ENCODE data around the gene TMEM138.

Gene TMEM138

DNA sequence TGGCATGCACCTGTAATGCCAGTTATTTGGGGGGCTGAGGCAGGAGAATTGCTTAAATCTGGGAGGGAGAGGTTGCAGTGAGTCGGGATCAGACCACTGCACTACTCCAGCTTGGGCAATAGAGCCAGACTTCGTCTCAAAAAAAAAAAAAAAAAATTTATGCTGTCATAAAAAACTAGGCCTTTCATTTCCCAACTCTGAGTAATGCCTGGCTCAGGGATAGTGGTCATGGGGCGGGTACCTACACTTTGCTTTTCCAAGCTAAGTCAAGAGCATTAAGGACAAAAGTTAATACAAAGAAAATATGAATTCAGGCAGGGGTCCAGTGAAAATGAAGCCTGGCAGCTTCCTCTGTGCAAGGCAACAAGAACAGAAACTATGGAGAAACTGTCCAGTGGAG is 51.3 kb downstream of the TMEM138 start:
- no peak for DNase-seq

DNA sequence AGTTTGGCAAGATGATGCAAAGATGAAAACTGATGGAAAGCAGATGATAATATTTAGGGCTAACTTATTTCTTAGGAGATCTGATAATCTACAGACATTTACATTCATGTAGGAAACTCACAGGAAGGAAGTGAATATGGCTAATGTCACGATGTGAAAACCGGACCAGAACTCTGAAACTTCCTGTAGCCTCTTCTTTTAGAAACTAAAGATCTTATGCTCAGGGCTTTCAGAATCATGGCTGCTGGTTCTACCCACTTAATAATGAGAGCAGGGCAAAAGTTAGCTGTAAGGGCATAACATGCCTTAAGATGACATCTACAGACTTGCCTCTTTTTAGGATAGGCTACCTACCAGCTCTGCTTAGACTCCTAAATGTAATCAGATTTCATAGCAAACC is 52.4 kb downstream of the TMEM138 start:
- DNase-seq, result no peak

DNA sequence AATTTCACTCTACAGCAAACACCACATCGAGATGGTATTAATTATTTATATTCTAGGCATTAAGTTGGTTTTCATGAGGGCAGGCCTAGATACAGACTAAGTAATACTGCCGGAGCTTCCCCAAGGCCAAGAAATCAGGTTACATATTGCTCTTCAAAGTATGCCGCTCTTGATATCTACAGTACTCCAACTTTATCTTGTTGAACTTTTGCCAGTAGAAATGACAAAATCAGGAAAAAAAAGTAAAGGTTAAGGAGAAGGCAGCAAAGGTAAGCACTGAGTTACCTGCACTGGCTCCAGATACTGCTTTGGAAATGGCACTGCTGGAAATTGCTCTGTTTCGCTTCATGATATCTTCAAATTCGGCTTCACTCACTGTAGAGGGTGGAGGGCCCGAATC is 53.2 kb downstream of the TMEM138 start:
- DNase-seq, result no peak

DNA sequence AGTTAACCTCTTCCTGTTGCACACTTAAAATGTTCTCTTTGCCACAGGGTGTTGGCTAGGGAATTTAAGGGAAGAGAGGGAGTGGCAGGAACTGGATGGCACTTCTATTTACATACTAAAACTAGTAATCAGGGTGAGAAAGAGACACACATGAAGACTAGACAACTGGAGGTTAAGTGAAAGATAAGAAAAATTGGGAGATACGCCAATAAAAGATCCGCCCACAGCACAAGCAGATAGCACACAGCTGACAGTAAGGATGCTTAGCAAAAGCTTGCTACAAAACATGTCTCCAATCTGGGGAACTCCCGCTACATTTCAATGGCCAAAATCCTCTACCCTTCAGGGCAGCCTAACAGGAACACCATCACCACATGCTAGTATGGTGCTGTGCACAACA is 54.8 kb downstream of the TMEM138 start:
- DNase-seq, result no peak

DNA sequence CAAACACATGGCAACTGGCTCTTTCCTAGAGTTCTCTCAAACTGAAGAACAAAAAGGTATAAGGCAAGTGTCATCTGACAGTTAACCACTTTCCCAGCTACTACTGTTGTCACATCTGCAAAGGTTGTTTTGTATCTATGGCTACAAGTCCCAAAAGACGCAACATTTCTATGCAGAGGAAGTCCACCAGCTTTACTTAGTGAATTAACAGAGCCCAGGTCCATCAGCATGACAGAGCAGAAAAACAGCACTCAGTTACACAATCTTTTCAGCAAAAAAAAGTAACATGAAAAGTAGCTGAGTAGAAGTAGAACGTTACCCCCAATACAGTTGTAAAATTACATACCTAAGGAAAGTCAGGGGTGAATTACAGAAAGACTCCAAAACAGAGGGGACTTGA is 55.5 kb downstream of the TMEM138 start:
- no peak for DNase-seq

DNA sequence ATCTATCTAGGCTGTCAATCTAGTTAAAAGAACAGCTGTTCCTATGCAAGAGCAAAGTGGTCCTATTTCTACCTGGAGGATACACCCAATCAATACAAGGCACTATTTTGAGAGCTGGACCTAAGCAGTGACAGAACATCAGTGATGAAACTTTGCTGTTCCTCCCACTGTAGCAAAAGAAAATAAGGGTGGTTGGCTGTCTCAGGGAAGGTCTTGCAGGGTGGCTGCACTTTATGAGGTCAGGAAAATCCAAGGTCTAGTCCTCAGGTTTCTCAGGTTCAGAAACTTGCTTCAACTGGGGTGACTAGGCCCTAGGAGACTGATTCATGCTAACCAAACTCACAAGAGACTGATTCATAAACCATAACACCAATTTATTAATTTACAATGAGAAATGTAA is 56.0 kb downstream of the TMEM138 start:
- DNase-seq, result no peak
